ENCODE measurements around the gene VWF.

GRCh38 chr12:5977556-5977955 is 146.9 kb downstream of the VWF start:
- TF ChIP-seq CTCF (conservative IDR thresholded peaks at IDR 0.05; ENCODE audit: low read depth, low read length): no peak
- TF ChIP-seq CHD1 (IDR thresholded peaks at IDR 0.05; ENCODE audit: low read depth, low read length): no peak
- no peak for TF ChIP-seq POLR2A (IDR thresholded peaks at IDR 0.05; ENCODE audit: low read depth, low read length)
- TF ChIP-seq RCOR1 (IDR thresholded peaks at IDR 0.05; ENCODE audit: insufficient replicate concordance, low read length): no peak
- no peak for TF ChIP-seq SMC3 (IDR thresholded peaks at IDR 0.05; ENCODE audit: low read depth, low read length)
- TF ChIP-seq RAD21 (IDR thresholded peaks at IDR 0.05; ENCODE audit: low read length): no peak
- TF ChIP-seq CEBPB (IDR thresholded peaks at IDR 0.05; ENCODE audit: low read depth, low read length): no peak
- no peak for TF ChIP-seq RFX5 (IDR thresholded peaks at IDR 0.05; ENCODE audit: low read depth, low read length)
- no peak for TF ChIP-seq MAFK (IDR thresholded peaks at IDR 0.05; ENCODE audit: low read depth, low read length)
- no peak for TF ChIP-seq BHLHE40 (IDR thresholded peaks at IDR 0.05; ENCODE audit: low read depth, low read length)
- TF ChIP-seq MXI1 (IDR thresholded peaks at IDR 0.05; ENCODE audit: borderline replicate concordance, low read depth, low read length): no peak
- TF ChIP-seq FOS (IDR thresholded peaks at IDR 0.05; ENCODE audit: low read depth, low read length): no peak

Data from IMR-90 (cell line).